Left renal pelvis (tissue), 4 donors: ENCODE results near the gene ASPHD1. TPM values are rescaled to one million over a fixed set of nuclear protein-coding genes. Genes with fewer than 3 reads are reported as not detected.
"Not testable (repeated sequence)": the region's sequence is repeated elsewhere in the genome, so short reads cannot be mapped to it uniquely, and the experiment has no call there.

ENCODE experiments used
- DNase-seq, 4 donors: peaks; one replicate each; pipeline ENCODE4 v3.0.0-alpha.2; 2013; ENCODE audit warnings: low read depth in 4 of 4, low spot score in 3 of 4
- polyA plus RNA-seq, 4 donors: library from polyadenylated mRNA; unstranded; fragments of 120-200 nt; gene quantifications; one replicate each; pipeline ENCODE4 v1.2.1, GENCODE V29; 2013; ENCODE audit not compliant: insufficient read length in 4 of 4

Gene ASPHD1
- polyA plus RNA-seq, result 1 to 10 TPM in 1 of 4 donors, under 1 TPM in 3; 0.34 to 1.0 (median 0.73) TPM

- DNase-seq, result peak in 2 of 4 donors; percentile 36 to 58
These were observed at the start of gene ASPHD1 for GRCh38 chr16:29900102-29900887. Gene ASPHD1, plus strand, starts transcription at chr16:29900488. Its CDS starts 484 bp downstream, at chr16:29900972.

DNA sequence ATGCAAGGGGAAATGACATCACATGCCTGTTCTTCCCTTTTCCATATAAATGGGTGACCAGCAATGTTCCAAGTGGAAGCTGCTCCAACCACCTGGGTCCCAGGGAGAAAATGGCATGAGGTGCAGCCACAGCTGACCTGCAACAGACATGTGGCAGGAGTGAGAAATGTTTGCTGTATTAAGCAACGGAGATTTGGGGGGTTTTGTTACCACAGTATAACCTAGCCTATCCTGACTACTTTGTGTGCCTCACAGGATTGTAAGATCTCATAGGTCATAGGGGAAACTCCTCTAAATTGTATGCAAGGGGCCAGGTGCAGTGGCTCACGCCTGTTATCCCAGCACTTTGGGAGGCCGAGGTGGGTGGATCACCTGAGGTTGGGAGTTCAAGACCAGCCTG, 49.3 kb upstream of the ASPHD1 start:
- DNase-seq, result no peak

DNA sequence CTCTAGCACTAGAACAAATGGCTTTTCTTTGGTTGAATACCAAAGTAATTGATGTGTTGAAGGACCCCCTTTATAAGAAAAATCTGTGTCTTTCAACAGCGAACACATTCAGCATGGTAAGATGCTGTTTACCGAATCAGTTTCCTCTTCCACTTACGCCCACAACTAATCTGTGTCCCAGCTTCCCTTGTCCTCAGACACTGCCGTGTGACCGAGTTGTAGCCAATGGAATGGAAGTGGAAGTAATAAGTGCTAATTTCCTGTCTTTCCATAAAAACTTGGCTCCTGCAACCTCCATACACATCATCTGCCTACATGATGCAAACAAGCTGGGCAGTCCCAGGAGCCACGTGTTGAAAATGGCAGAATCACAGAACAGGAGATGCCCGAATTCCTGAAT, 47.6 kb upstream of the ASPHD1 start:
- no peak for DNase-seq

GRCh38 chr16:29854520-29855100, 45.7 kb upstream of the ASPHD1 start:
- DNase-seq, result no peak

- no peak for DNase-seq
These were observed 43.0 kb upstream of the ASPHD1 start for GRCh38 chr16:29857133-29857760.

- DNase-seq, result no peak
These were observed 42.0 kb upstream of the ASPHD1 start for GRCh38 chr16:29858149-29858849.

GRCh38 chr16:29858974-29859373, 41.3 kb upstream of the ASPHD1 start:
- no peak for DNase-seq

- DNase-seq, result no peak
These were observed 40.1 kb upstream of the ASPHD1 start for GRCh38 chr16:29860218-29860617.

GRCh38 chr16:29862383-29862883, 37.9 kb upstream of the ASPHD1 start:
- DNase-seq, result no peak

DNA sequence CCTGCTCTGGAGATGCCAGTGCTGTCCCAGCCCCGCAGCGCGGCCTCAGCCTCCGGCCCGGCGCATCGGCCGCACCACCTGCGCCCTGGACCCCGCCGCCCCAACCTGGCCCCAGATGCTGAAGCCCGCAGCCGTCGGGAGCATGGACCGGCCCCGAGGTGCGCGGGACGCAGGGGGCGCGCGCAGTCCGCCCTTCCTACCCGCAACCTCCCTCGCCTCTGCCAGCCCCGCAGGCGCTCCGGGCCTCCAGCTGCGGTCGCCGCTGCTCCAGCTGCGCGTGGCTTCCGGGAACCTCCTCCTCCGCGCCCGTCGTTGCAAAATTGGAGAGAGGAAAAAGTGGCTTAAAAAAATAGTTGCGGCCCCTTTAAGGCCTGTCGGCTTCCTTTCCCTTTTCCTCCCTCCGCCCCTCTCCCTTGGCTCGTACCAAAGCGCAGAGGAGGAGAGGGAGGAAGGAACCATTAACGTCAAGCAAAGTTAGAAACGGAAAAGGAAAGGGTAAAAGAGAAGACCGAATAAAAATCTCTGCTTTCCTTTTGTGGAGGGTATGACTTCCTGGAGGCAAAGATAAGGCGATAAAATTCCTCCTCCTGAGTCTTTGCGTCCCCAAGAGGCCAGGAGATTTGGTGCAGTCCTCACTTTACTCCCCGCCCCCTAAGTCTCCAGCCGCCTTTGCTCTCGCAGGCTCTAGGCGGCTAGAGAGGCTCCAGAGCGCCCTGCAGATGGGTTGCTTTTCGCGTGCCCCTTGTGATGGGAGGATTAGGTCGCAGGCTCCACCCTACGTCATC, 37.2 kb upstream of the ASPHD1 start, which contains the start of gene CDIPT:
TSS of gene CDIPT (minus strand) at position 343 of the 785 bp plus-strand sequence. CDS start 369 bp downstream, outside the sequence.
- peak; percentile 93 to 96 (median 94) for DNase-seq

- DNase-seq, result no peak
These were observed 36.7 kb upstream of the ASPHD1 start for GRCh38 chr16:29863669-29863984.

GRCh38 chr16:29864205-29864604, 36.1 kb upstream of the ASPHD1 start:
- no peak for DNase-seq

GRCh38 chr16:29868396-29869009, 31.8 kb upstream of the ASPHD1 start:
- no peak for DNase-seq

DNA sequence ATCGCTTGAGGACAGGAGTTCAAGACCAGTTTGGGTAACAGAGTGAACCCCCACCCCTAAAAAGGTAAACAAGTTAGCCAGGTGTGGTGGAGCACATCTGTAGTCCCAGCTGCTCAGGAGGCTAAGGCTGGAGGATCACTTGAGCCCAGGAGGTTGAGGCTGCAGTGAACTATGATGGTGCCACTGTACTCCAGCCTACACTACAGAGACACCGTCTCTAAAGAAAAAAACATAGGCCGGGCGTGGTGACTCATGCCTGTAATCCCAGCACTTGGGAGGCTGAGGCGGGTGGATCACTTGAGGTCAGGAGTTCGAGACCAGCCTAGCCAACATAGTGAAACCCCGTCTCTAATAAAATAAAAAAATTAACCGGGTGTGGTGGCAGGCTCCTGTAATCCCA, 31.2 kb upstream of the ASPHD1 start:
- not testable (repeated sequence) for DNase-seq

DNA sequence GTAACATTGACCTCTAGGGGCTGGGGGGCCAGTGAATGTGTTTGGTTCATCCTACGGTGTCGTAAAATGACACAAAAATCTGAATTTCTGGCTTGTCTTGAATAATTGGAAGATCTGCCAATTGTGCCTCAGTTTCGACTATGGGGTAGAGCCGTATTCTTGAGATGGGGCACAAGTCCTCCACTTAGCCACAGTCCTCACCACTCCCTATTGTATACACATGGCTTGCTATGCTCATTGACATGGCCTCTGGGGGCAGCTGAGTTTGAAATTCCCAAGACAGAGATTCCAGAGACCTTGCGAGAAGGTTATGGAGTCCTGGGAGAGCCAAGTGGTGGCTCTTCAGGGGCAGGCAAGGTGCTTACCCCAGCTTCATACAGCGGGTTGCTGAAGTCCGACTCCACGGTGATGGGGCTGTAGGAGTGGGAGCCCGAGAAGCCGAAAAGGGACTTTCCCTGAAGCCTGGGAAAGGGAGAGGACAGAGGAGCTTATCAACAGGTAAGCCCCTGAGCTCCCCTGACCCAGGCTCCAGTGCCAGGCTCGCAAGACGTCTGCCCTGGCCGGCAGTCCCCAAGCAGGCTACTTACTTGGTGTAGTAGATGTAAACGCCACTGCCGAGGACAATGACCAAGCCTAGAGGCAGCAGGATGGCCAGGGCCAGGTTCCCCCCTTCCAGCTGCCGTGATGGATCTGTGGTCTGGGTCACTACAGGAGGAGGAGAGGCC, 28.3 kb upstream of the ASPHD1 start:
- DNase-seq, result no peak

DNA sequence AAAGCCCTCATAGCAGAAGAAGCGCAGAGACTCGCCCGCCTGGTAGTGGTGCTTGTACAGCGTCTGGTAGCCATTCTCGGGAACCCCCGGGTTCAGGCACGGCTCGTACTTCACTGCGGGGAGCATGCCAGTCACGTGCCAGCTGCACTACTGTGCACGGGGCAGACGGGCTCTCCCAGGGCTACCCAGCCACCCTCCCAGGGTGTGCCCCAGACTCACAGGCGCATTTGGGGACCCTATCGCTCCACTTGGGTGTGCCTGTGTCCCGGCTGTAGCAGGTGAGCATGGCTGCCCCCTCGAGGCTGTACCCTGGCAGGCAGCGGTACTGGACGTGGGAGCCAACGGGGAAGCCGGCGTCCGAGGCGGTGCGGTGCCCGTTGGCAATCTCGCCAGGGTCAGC, 27.0 kb upstream of the ASPHD1 start:
- no peak for DNase-seq

DNA sequence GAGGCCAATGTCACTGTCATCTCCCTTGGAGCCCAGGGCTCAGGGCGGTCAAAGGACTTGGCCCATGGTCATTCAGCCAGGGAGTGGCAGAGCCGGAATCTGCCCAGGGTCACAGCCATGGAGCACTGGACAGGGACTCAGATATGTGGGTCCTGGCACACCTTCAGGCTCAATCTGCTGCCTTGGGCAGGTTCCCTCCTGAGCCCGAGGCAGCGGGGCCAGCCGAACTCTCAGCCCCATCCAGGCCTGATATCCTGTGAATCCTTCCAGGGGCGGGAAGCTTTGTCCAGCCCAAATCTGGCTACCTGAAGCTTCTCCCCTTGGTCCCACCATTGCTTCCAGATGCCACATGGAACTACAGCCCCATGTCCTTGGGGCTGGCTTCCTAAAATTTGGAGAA, 25.1 kb upstream of the ASPHD1 start:
- DNase-seq, result no peak

GRCh38 chr16:29876217-29876593, 24.1 kb upstream of the ASPHD1 start:
- DNase-seq, result no peak

DNA sequence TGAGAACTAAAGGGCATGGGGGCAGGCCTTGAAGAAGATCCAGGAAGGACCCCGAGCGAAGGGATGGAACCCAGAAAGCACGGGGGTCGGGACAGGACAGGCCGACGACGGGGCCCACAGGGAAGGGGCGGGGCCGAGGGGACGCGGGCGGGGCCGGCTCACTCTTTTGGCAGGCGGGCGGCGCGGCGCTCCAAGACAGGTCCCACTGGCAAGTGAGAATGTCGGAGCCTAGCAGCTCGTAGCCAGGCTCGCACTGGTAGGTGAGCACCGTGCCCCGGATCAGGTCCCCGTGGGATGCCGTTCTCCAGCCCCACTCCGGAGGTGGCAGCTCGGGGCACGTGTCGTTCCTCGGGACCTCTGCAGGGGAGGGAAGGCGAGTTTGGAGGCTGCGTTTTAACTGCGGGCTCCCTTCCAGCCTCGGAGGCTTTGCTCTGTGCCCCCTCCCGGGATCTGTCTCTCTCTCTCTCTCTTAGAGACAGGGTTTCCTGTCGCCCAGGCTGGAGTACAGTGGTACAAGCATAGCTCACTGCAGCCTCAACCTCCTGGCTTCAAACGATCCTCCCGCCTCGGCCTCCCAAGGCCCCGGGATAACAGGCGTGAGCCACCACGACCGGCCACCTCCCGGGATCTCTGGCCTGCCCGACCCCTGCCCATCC, 23.6 kb upstream of the ASPHD1 start:
- DNase-seq, result no peak
